Measurements from ENCODE around the gene ZNF274.

GRCh38 chr19:58262922-58263296 is 80.0 kb downstream of the ZNF274 start:
- TF ChIP-seq POLR2A (IDR thresholded peaks at IDR 0.05) (no peak), CTCF (IDR thresholded peaks at IDR 0.05 in 8 of 11, conservative IDR thresholded peaks at IDR 0.05 in 3 of 11) (no peak), POLR2AphosphoS5 (IDR thresholded peaks at IDR 0.05) (no peak)
